Fibroblast of villous mesenchyme (primary cell): Measurements from ENCODE around the gene ACY1. TPM values are rescaled to one million over a fixed set of nuclear protein-coding genes. Genes with fewer than 3 reads are reported as not detected.
"Not testable (repeated sequence)": the region's sequence is repeated elsewhere in the genome, so short reads cannot be mapped to it uniquely, and the experiment has no call there.

Source experiments
- DNase-seq: peaks from one replicate; pipeline ENCODE4 v3.0.0-alpha.2; 2010; ENCODE audit warnings: low read depth
- H3K4me3 ChIP-seq: 2 replicates; pipeline ENCODE4 v1.5.1; 2011; ENCODE audit warnings: low read depth, mild to moderate bottlenecking, low read length
- total RNA-seq: library from RNA; depleted of rRNA; stranded (reverse); fragments of >200 nt; gene quantifications from 2 replicates; pipeline ENCODE4 v1.2.3, GENCODE V29; 2012
- TF ChIP-seq, protein P1 (sequence below): IDR thresholded peaks from 2 replicates; pipeline ENCODE4 v1.5.1; 2012; ENCODE audit warnings: low read depth, mild to moderate bottlenecking, low read length; ENCODE audit not compliant: insufficient read depth

ACY1 gene
- total RNA-seq, 1 donor = 23.3 TPM

GRCh38 chr3:51985063-51985462 is 1.7 kb downstream of the ACY1 start:
- no peak overlapping the region for H3K4me3 ChIP-seq
- TF ChIP-seq, protein P1, sequence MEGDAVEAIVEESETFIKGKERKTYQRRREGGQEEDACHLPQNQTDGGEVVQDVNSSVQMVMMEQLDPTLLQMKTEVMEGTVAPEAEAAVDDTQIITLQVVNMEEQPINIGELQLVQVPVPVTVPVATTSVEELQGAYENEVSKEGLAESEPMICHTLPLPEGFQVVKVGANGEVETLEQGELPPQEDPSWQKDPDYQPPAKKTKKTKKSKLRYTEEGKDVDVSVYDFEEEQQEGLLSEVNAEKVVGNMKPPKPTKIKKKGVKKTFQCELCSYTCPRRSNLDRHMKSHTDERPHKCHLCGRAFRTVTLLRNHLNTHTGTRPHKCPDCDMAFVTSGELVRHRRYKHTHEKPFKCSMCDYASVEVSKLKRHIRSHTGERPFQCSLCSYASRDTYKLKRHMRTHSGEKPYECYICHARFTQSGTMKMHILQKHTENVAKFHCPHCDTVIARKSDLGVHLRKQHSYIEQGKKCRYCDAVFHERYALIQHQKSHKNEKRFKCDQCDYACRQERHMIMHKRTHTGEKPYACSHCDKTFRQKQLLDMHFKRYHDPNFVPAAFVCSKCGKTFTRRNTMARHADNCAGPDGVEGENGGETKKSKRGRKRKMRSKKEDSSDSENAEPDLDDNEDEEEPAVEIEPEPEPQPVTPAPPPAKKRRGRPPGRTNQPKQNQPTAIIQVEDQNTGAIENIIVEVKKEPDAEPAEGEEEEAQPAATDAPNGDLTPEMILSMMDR = no peak
- DNase-seq = no peak

DNA sequence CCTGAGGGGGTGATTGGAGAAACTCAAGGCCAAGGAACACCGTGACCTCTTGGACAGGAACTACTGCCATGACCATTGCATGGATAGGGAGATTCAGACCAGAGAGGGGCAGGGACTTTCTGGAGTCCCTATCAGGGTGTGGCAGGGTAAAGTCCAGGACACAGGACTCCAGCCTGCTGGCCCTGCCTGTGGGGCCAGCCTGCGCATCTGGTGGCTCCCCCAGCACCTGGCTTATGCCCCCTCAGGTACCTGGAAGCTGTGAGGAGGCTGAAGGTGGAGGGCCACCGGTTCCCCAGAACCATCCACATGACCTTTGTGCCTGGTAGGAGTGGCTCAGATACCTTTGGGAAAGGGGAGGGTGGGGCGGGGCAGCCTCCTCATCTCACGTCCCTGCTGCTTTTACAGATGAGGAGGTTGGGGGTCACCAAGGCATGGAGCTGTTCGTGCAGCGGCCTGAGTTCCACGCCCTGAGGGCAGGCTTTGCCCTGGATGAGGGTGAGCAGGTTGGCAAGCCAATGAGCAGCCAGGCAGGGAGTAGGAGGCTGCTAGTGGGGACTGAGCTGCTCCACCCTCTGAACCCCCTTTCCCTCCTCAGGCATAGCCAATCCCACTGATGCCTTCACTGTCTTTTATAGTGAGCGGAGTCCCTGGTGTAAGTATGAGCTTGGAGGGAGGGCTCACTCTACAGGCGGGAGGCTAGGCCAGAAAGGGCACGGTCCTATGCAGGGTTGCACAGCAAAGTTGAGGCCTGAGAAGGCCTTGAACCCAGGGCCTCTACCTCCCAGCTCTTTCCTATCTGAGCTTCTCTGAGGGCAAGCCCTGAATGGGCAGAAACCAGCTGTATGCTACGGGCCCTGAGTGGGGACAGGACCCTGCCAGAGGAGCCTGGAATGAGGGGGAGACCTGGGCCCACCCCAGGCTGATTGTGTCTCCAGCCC is 2.9 kb downstream of the ACY1 start:
- H3K4me3 ChIP-seq = no peak overlapping the region
- TF ChIP-seq, protein P1 = no peak
- no peak for DNase-seq

- no peak overlapping the region for H3K4me3 ChIP-seq
- DNase-seq = no peak
- TF ChIP-seq, protein P1 = no peak
These were observed 4.2 kb downstream of the ACY1 start for GRCh38 chr3:51987568-51987967.

- TF ChIP-seq, protein P1 = no peak
- H3K4me3 ChIP-seq = no peak overlapping the region
- no peak for DNase-seq
These were observed 5.2 kb downstream of the ACY1 start for GRCh38 chr3:51988286-51989146.

GRCh38 chr3:51990501-51990971 is 7.2 kb downstream of the ACY1 start:
- not testable (repeated sequence) for H3K4me3 ChIP-seq, DNase-seq

GRCh38 chr3:51992017-51992682 is 8.8 kb downstream of the ACY1 start:
- TF ChIP-seq, protein P1 = no peak
- no peak overlapping the region for H3K4me3 ChIP-seq
- no peak for DNase-seq

GRCh38 chr3:51993657-51994056 is 10.3 kb downstream of the ACY1 start:
- DNase-seq, H3K4me3 ChIP-seq: not testable (repeated sequence)
